CD4-positive, alpha-beta T cell treated with Interferon gamma for 1 hour (primary cell): Measurements from ENCODE around the gene FTO.
"Not testable (repeated sequence)": the region's sequence is repeated elsewhere in the genome, so short reads cannot be mapped to it uniquely, and the experiment has no call there.

Source experiments
- DNase-seq: peaks from one replicate; pipeline ENCODE4 v3.0.0-alpha.2; 2020

The FTO gene

DNA sequence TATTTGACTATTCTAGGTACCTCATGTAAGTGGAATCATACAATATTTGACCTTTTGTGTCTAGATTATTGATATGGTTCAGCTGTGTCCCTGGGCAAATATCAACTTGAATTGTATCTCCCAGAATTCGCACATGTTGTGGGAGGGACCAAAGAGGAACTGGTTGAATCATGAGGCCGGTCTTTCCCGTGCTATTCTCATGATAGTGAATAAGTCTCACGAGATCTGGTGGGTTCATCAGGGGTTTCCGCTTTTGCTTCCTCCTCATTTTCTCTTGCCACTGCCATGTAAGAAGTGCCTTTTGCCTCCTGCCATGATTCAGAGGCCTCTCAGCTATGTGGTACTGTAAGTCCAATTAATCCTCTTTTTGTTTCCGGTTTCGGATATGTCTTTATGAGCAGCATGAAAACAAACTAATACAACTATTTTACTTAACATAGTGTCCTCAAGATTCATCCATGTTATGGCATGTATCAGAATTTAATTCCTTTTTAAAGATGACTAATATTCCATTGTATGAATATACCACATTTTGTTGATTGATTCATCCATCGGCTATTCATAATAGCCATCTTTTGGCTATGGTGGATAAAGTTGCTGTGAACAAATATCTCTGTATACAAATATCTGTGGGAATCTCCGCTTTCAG is 129.1 kb downstream of the FTO start:
- no peak for DNase-seq

- DNase-seq, result no peak
Observed at GRCh38 chr16:53836142-53836541, 132.2 kb downstream of the FTO start.

GRCh38 chr16:53836680-53837079 is 132.7 kb downstream of the FTO start:
- DNase-seq, result no peak

DNA sequence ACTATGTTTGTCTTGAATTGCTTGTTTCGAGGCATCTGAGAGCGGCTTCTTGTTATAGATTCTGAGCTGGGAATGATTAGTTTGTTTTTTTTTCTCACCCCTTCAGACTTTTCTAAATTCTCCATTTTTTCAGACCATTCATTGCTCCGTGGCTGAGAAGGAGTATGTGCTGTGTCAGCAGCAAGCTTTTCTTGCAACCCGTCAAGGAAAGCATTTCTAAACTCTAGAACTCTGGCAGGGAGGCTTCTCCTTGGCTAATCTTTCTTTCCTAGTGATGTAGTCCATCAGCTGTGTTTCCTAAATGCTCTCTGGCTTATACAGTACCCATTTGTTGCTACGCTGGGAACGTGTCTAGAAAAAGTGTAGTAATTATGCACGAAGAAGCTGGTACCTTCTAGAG is 133.5 kb downstream of the FTO start:
- no peak for DNase-seq

DNA sequence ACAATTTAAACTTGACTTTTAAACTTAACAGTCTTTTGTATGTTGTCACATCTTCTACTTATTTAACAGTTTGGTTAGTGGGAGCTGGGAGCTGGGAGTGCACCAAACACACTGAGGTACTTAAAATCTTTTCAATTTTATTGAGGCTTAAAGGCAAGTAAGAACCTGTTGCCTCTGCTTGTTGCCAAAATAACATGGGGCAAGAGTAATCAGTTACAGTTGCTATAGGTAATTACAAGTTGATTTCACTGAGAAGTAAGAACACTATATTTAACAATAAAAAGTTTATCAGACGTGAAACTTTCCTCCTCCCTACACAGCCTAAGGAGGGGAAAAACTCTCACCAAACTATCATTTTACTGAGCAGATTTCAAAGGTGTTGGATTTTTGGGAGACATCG is 135.2 kb downstream of the FTO start:
- DNase-seq, result no peak

DNA sequence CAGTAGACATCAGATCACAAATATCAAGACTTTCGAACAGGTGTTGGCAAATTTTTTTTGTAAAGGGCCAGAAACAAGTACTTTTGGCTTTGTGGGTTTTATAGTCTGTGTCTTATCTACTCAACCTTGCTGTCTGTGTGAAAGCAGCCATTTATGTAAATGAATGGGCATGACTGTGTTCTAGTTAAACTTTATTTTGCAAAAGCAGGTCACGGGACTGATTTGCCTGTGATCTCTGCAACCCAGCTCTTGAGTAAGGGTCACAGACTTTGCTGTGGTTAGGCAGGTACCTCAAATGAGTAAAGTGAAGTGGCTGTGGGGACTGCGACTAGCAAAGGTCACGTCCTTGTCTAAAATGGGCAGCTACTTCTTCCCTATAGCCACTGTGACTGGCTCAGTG is 136.5 kb downstream of the FTO start:
- no peak for DNase-seq

GRCh38 chr16:53841884-53842283 is 137.9 kb downstream of the FTO start:
- no peak for DNase-seq

- DNase-seq, result no peak
Observed at GRCh38 chr16:53843084-53843483, 139.1 kb downstream of the FTO start.

DNA sequence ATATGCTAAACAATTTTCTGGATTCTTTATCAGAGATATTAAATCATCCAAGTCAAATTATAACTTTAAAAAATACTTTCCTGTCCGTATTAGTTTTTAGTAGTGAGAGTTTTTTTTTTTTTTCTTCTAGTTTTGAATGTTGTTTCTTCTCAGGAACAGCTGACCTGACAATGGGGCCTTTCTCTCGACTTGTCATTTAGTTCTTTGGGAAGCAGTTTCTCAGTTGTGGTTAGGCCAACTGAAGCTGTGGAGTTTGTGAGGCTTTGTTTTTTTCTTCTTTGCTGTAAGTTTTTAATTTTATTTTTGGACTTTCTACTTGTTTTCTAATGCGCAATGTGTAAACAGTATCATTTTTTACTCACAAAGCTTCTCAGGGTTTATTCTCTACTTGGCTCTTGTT is 140.8 kb downstream of the FTO start:
- no peak for DNase-seq

DNA sequence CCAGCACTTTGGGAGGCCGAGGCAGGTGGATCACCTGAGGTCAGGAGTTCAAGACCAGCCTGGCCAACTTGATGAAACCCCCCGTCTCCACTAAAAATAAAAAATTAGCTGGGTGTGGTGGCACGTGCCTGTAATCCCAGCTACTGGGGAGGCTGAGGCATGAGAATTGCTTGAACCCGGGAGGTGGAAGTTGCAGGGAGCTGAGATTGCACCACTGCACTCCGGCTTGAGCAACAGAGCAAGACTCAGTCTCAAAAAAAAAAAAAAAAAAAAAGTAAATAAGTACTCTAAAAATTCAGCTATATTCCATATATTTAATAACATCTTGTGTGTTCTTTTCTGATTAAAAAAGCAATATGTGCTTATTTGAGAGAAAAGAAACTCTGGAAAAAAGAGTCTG is 142.6 kb downstream of the FTO start:
- DNase-seq, result not testable (repeated sequence)

DNA sequence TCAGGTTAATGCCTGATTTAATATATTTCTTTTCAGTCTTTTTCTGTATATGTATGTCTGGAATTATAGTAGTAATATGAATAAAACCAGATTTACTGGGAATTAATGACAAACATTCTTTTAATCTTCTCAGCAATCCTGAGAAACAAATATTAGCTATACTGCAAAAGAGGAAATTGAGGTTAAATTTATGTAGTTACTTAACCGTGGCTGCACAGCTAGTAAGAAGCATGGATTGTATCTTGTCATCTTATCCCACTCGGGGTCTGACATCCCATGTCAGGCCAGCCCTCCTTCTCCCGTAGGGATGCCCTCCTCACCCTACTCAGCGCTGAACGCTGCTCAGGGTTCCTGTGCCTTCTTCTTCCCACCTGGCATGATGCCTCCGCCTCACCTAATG is 143.0 kb downstream of the FTO start:
- no peak for DNase-seq

GRCh38 chr16:53848277-53848942 is 144.5 kb downstream of the FTO start:
- no peak for DNase-seq

DNA sequence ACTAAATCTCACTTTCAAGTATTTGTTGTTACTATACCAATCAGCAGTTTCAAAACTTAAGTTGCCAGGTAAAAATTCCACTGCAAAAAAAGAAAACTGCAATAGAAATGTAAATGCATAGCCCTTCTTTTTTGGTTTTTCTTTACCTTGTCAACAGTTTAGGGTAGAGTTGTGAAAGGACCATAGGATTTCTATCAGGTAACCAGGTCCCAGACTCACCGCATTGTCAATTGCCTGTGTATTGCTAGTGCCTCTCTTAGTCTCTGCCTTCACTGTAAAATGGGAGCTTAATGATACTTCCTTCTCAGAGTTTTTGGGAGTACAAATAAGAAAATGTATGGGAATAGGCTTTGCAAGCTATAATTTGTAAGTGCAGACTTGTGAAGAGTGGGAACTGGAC is 145.0 kb downstream of the FTO start:
- no peak for DNase-seq

- DNase-seq, result no peak
Observed at GRCh38 chr16:53849585-53849984, 145.6 kb downstream of the FTO start.

- no peak for DNase-seq
Observed at GRCh38 chr16:53849994-53850393, 146.0 kb downstream of the FTO start.

- DNase-seq, result no peak
Observed at GRCh38 chr16:53852678-53853077, 148.7 kb downstream of the FTO start.

DNA sequence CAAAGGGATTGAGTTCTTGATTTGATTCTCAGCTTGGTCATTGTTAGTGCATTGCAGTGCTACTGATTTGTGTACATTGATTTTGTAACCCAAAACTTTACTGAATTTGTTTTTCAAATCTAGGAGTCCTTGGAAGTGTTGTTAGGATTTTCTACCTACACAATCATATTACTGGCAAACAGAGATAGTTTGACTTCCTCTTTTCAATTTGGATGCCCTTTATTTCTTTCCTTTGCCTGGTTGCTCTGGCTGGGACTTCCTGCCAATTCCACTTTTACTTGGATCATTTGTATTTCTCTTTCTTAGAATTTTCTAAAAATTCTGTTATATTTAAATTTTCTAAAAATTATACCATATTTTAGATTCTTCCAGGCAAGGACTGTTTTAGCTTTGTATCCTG is 151.1 kb downstream of the FTO start:
- no peak for DNase-seq

GRCh38 chr16:53855511-53855910 is 151.6 kb downstream of the FTO start:
- no peak for DNase-seq

DNA sequence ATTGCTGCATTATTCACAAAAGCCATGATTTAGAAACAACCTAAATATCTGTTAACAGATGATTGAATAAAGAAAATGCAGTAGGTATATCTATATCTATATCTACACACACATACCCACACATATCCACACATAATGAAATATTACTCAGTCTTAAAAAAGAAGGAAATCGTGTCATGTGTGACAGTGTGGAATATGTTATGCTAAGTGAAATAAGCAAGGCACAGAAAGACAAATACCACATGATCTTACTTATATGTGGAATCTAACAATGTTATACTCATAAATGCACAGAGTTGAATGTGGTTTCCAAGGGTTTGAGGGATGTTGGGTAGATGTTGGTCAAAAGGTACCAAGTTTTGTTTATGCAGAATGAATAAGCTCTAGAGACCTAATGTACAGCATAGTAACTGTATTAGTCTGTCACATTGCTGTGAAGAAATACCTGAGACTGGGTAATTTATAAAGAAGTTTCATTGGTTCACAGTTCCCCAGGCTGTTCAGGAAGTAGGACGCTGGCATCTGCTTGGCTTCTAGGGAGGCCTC is 156.1 kb downstream of the FTO start:
- DNase-seq, result no peak

GRCh38 chr16:53863861-53864260 is 159.9 kb downstream of the FTO start:
- no peak for DNase-seq

DNA sequence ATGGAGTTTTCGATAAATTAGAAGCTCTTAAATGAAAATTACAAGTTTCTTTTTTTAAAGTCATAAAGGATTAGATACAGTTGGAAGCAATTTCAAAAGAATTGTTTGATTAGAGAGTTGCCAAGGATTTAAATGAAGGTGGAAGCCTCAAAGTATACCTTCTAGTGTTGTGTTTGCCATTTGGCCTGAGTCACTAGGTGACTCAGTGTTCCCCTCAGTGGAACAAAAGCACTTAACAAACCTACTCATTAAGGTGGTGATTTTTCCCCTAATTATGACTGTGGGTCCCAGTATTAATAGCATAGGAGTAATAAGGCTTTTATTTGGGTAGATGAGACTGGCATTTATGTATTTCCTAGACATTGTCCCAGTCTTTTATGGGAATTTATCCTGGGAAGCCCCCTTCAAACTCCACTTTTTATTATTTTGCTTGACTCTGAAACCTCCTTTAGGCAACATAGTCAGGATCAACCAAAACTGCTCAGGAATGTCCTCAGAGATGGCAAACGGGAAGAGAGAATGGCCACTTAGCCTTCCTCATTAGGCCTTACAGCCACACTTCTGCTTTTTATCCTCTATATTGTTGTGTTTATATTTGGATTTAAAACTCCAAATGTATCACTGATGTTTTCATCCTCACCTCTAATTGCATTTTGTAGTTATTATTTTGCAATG is 161.0 kb downstream of the FTO start:
- no peak for DNase-seq

DNA sequence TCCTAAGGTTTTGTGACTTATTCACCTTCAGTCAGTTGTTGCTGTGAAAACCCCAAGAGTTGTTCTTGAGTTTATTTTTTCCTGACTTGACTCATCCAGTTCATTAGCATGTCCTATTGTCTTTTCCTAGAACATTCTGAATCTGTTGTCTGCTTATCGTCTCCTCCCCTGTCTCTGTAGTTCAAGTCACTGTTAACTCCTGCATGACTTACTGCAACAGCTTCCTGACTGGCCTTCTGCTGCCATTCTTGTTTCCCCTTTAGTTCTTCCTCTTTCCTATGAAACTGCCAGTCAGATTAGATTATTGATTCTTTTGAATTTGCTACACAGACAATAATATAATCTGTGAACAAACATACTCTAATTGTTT is 161.5 kb downstream of the FTO start:
- DNase-seq, result no peak

- no peak for DNase-seq
Observed at GRCh38 chr16:53866520-53866919, 162.6 kb downstream of the FTO start.

DNA sequence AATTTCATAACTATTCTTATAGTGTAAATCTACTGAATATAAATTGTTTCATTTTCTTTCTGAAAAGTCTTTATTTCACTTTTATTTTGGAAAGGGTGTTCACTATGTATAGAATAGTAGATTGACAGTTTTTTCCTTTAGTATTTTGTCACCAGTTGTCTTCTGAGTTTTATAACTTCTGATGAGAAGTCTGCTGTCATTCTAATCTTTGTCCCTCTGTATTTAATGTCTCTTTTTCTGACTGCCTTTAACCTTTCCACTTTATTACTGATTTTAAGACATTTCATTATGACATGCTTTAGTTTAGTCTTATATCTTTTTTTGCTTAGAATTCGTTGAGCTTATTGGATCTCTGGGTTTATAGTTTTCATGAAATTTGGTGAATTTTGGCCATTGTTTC is 166.9 kb downstream of the FTO start:
- DNase-seq, result no peak
